Esophagus (tissue), 2 donors: ENCODE results near the gene KIF19. TPM values are rescaled to one million over a fixed set of nuclear protein-coding genes. Genes with fewer than 3 reads are reported as not detected.
"Not testable (repeated sequence)": the region's sequence is repeated elsewhere in the genome, so short reads cannot be mapped to it uniquely, and the experiment has no call there.

ENCODE experiments used
- H3K27ac ChIP-seq, 2 donors: one replicate each; pipeline ENCODE4 v1.5.1; 2013; ENCODE audit warnings: low read depth in 2 of 2, mild to moderate bottlenecking in 2 of 2, inconsistent platforms in 1 of 2, low read length in 1 of 2, moderate library complexity in 1 of 2
- H3K27me3 ChIP-seq, 2 donors: one replicate each; pipeline ENCODE4 v1.6.1; 2013; ENCODE audit warnings: low read length in 2 of 2, control low read depth in 1 of 2, mild to moderate bottlenecking in 1 of 2; ENCODE audit not compliant: insufficient read depth in 2 of 2, control insufficient read depth in 1 of 2
- H3K36me3 ChIP-seq, 2 donors: one replicate each; pipeline ENCODE4 v1.6.1; 2013; ENCODE audit warnings: low read length in 1 of 2; ENCODE audit not compliant: control insufficient read depth in 2 of 2, insufficient read depth in 2 of 2
- H3K4me1 ChIP-seq, 2 donors: one replicate each; pipeline ENCODE4 v1.6.1; 2013; ENCODE audit warnings: low read length in 1 of 2; ENCODE audit not compliant: control insufficient read depth in 2 of 2, insufficient read depth in 2 of 2
- H3K4me3 ChIP-seq, 2 donors: one replicate each; pipeline ENCODE4 v1.5.1; 2013; ENCODE audit warnings: low read length in 2 of 2, mild to moderate bottlenecking in 2 of 2, low read depth in 1 of 2, moderate library complexity in 1 of 2
- H3K9me3 ChIP-seq, 2 donors: one replicate each; pipeline ENCODE4 v1.6.1; 2013; ENCODE audit warnings: mild to moderate bottlenecking in 2 of 2, low read depth in 1 of 2, low read length in 1 of 2, moderate library complexity in 1 of 2; ENCODE audit not compliant: control insufficient read depth in 2 of 2, insufficient read depth in 1 of 2
- WGBS, 2 donors: extraction: QIAGEN DNeasy Blood & Tissue Kit; methylation state at CpG; one replicate each; pipeline ENCODE4 v1.1.7; 2013; 5-methylcytosine and 5-hydroxymethylcytosine counted together
- polyA plus RNA-seq, 2 donors: library from polyadenylated mRNA; stranded (reverse); fragments of 200-250 nt; gene quantifications; one replicate each; pipeline ENCODE4 v1.2.3, GENCODE V29; 2013
- donor health status: healthy with polysubstance abuse.
- donor health status: Bipolar disorder and iron deficiency.

Gene KIF19
- polyA plus RNA-seq, 2 donors: 0.43 to 0.47 TPM

- no peak overlapping the region for H3K4me3 ChIP-seq
- H3K4me1 ChIP-seq: peaks cover 0 to 6% of the 10 kb centered on the region in 2 donors
- no peaks in the 10 kb centered on the region for H3K36me3 ChIP-seq
- H3K27me3 ChIP-seq: no peaks in the 10 kb centered on the region
- no peak overlapping the region for H3K27ac ChIP-seq
- 53 to 58% methylated on average over 7 of the region's 7 CpGs for WGBS, 2 donors
- no peaks in the 10 kb centered on the region for H3K9me3 ChIP-seq
Observed at GRCh38 chr17:74404218-74404617, 78.2 kb downstream of the KIF19 start.

- 67 to 69% methylated on average over 6 of the region's 6 CpGs for WGBS, 2 donors
Observed at GRCh38 chr17:74404789-74405188, 78.8 kb downstream of the KIF19 start.

DNA sequence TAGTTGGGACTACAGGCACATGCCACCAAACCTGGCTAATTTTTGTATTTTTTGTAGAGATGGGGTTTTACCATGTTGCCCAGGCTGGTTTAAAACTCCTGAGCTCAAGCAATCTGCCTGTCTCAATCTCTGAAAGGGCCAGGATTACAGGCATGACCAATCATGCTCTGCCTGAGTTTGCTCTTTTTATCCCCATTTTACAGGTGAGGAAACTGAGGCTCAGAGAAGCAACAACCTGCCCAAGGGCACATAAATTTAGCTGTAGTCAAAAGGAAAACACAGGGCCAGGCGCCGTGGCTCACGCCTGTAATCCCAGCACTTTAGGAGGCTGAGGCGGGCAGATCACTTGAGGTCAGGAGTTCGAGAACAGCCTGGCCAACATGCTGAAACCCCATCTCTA, 79.3 kb downstream of the KIF19 start:
- not testable (repeated sequence) for H3K27ac ChIP-seq, H3K4me3 ChIP-seq, H3K27me3 ChIP-seq, H3K4me1 ChIP-seq, H3K36me3 ChIP-seq, H3K9me3 ChIP-seq
- 90 to 95% methylated on average over 5 of the region's 5 CpGs for WGBS, 2 donors

More at GRCh38 chr17:74404789-74405188, 78.8 kb downstream of the KIF19 start:
- no peak overlapping the region for H3K27ac ChIP-seq
- no peaks in the 10 kb centered on the region for H3K27me3 ChIP-seq
- no peak overlapping the region for H3K4me3 ChIP-seq
- peaks cover 0 to 6% of the 10 kb centered on the region in 2 donors for H3K4me1 ChIP-seq
- H3K9me3 ChIP-seq: no peaks in the 10 kb centered on the region
- no peaks in the 10 kb centered on the region for H3K36me3 ChIP-seq

Other genes starting within 250 kb of the KIF19 start
- gene RPL38, start 122.5 kb upstream of the KIF19 start, polyA plus RNA-seq: 1,000 to 10,000 TPM; 1,223 to 1,349 TPM
- gene TTYH2, start 112.7 kb upstream of the KIF19 start, polyA plus RNA-seq: under 1 TPM; 0.67 to 0.82 TPM
- not detected for gene DNAI2, start 52.0 kb upstream of the KIF19 start, polyA plus RNA-seq
- not detected for gene BTBD17, start 35.6 kb downstream of the KIF19 start, polyA plus RNA-seq
- gene GPR142, start 41.3 kb downstream of the KIF19 start, polyA plus RNA-seq: under 1 TPM in 1 of 2 donors, not detected in 1; 0.09 TPM
- 1 to 10 TPM; 6.7 to 8.8 TPM for gene GPRC5C, start 105.9 kb downstream of the KIF19 start, polyA plus RNA-seq
- 1 to 10 TPM; 1.3 to 1.6 TPM for gene CD300A, start 140.4 kb downstream of the KIF19 start, polyA plus RNA-seq
- under 1 TPM; 0.06 to 0.11 TPM for gene CD300LB, start 205.2 kb downstream of the KIF19 start, polyA plus RNA-seq
- under 1 TPM; 0.04 to 0.14 TPM for gene CD300C, start 219.9 kb downstream of the KIF19 start, polyA plus RNA-seq
- gene CD300H, start 241.3 kb downstream of the KIF19 start, polyA plus RNA-seq: not detected